ENCODE results near the gene KRT28. TPM values are rescaled to one million over a fixed set of nuclear protein-coding genes. Genes with fewer than 3 reads are reported as not detected.
"Not testable (repeated sequence)": the region's sequence is repeated elsewhere in the genome, so short reads cannot be mapped to it uniquely, and the experiment has no call there.

Gene KRT28
- total RNA-seq, 3 donors from 2014 or later, result not detected

GRCh38 chr17:40817103-40817682 is 17.4 kb upstream of the KRT28 start:
- Histone ChIP-seq H3K4me1 (ENCODE audit: low read depth) (no peaks in the 10 kb centered on the region), H3K9me3 (no peaks in the 10 kb centered on the region), H3K4me3 (no peak overlapping the region), H3K36me3 (ENCODE audit: low read depth) (no peaks in the 10 kb centered on the region)
- intact Hi-C loops (cut with DNase I, micrococcal nuclease), result no loop called here
- no peak for TF ChIP-seq CTCF (IDR thresholded peaks at IDR 0.05)
- DNase-seq, result no peak
- no peak for ATAC-seq

- H3K4me1 ChIP-seq (ENCODE audit: low read depth), result no peaks in the 10 kb centered on the region
- H3K36me3 ChIP-seq (ENCODE audit: low read depth), result no peaks in the 10 kb centered on the region
- DNase-seq (no peak), ATAC-seq (no peak)
- H3K9me3 ChIP-seq, result no peaks in the 10 kb centered on the region
- no peak overlapping the region for H3K4me3 ChIP-seq
- intact Hi-C loops (cut with DNase I, micrococcal nuclease), result no loop called here
- no peak for TF ChIP-seq CTCF (IDR thresholded peaks at IDR 0.05)
These were observed 16.8 kb upstream of the KRT28 start for GRCh38 chr17:40816569-40816968.

GRCh38 chr17:40815381-40815780 is 15.6 kb upstream of the KRT28 start:
- no peaks in the 10 kb centered on the region for H3K36me3 ChIP-seq (ENCODE audit: low read depth)
- H3K4me1 ChIP-seq (ENCODE audit: low read depth), result no peaks in the 10 kb centered on the region
- intact Hi-C loops (cut with DNase I, micrococcal nuclease), result no loop called here
- no peak for DNase-seq
- no peaks in the 10 kb centered on the region for H3K9me3 ChIP-seq
- no peak for TF ChIP-seq CTCF (IDR thresholded peaks at IDR 0.05)
- no peak overlapping the region for H3K4me3 ChIP-seq
- no peak for ATAC-seq

DNA sequence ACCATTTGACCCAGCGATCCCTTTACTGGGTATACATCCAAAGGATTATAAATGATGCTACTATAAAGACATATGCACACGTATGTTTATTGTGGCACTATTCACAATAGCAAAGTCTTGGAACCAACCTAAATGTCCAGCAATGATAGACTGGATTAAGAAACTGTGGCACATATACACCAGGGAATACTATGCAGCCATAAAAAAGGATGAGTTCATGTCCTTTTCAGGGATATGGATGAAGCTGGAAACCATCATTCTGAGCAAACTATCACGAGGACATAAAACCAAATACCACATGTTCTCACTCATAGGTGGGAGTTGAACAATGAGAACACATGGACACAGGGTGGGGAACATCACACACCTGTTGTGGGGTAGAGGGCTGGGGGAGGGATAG is 14.9 kb upstream of the KRT28 start:
- H3K4me1 ChIP-seq (ENCODE audit: low read depth); H3K36me3 ChIP-seq (ENCODE audit: low read depth); H3K4me3 ChIP-seq; H3K9me3 ChIP-seq; DNase-seq; intact Hi-C loops (cut with DNase I, micrococcal nuclease); ATAC-seq: not testable (repeated sequence)

DNA sequence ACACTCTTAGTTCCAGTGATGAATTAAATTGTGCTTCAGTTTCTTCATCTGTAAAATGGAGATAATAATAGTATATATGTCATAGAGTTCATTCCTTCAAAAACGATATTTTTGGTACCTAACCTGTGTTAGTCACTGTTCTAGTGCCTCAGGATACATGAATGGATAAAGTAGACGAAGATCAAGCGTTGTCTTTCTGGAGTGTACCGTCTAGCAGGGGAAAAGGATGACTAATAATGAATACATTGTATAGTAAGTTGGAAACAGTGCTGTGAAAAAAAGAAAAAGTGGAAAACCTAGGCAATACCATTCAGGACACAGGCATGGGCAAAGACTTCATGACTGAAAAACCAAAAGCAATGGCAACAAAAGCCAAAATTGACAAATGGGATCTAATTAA is 14.0 kb upstream of the KRT28 start:
- no peaks in the 10 kb centered on the region for H3K9me3 ChIP-seq
- ATAC-seq, result no peak
- intact Hi-C loops (cut with DNase I, micrococcal nuclease), result no loop called here

DNA sequence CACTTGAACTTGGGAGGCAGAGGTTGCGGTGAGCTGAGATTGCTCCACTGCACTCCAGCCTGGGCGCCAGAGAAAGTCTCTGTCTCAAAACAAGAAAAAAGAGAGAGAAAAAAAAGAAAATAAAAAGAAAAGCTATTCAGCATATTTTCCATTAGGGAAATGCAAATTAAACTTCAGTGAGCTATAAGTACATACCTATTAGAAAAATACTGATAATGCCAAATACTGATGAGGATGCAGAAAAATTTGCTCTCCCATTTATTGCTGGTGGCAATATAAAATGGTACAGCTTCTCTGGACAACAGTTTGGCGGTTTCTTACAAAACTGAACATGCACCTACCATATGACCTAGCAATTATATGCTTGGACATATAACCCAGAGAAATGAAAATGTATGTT is 12.9 kb upstream of the KRT28 start:
- Histone ChIP-seq H3K36me3 (ENCODE audit: low read depth) (no peaks in the 10 kb centered on the region), H3K9me3 (no peaks in the 10 kb centered on the region), H3K4me3 (no peak overlapping the region), H3K4me1 (ENCODE audit: low read depth) (no peaks in the 10 kb centered on the region)
- DNase-seq, result no peak
- ATAC-seq, result no peak
- no peak for TF ChIP-seq CTCF (IDR thresholded peaks at IDR 0.05)
- intact Hi-C loops (cut with DNase I, micrococcal nuclease), result no loop called here

More for the DNA sequence above, 14.0 kb upstream of the KRT28 start:
- no peak for TF ChIP-seq CTCF (IDR thresholded peaks at IDR 0.05)
- H3K4me1 ChIP-seq (ENCODE audit: low read depth), result no peaks in the 10 kb centered on the region
- H3K36me3 ChIP-seq (ENCODE audit: low read depth), result no peaks in the 10 kb centered on the region
- no peak overlapping the region for H3K4me3 ChIP-seq
- no peak for DNase-seq

Data from mucosa of descending colon (tissue), 3 donors.